Epithelial cell of esophagus (primary cell): ENCODE results near the gene CFAP299.

ENCODE experiments used
- DNase-seq: peaks from one replicate; pipeline ENCODE4 v3.0.0; 2010; ENCODE audit warnings: low read depth
- H3K4me3 ChIP-seq: 2 replicates; pipeline ENCODE4 v1.5.1; 2011; ENCODE audit warnings: mild to moderate bottlenecking, low read length, control low read depth
- TF ChIP-seq, protein P1 (sequence below): IDR thresholded peaks from 2 replicates; pipeline ENCODE4 v1.5.1; 2011; ENCODE audit warnings: low read depth, mild to moderate bottlenecking, low read length, control low read depth, inconsistent platforms; ENCODE audit not compliant: insufficient read depth; ENCODE audit errors: missing control alignments

Gene CFAP299

GRCh38 chr4:80529026-80529425 lies 193.5 kb downstream of the CFAP299 start:
- DNase-seq = no peak
- TF ChIP-seq, protein P1, sequence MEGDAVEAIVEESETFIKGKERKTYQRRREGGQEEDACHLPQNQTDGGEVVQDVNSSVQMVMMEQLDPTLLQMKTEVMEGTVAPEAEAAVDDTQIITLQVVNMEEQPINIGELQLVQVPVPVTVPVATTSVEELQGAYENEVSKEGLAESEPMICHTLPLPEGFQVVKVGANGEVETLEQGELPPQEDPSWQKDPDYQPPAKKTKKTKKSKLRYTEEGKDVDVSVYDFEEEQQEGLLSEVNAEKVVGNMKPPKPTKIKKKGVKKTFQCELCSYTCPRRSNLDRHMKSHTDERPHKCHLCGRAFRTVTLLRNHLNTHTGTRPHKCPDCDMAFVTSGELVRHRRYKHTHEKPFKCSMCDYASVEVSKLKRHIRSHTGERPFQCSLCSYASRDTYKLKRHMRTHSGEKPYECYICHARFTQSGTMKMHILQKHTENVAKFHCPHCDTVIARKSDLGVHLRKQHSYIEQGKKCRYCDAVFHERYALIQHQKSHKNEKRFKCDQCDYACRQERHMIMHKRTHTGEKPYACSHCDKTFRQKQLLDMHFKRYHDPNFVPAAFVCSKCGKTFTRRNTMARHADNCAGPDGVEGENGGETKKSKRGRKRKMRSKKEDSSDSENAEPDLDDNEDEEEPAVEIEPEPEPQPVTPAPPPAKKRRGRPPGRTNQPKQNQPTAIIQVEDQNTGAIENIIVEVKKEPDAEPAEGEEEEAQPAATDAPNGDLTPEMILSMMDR = no peak
- H3K4me3 ChIP-seq = no peak overlapping the region

GRCh38 chr4:80532674-80533333 lies 197.3 kb downstream of the CFAP299 start:
- no peak overlapping the region for H3K4me3 ChIP-seq
- TF ChIP-seq, protein P1 = no peak
- DNase-seq = no peak

- TF ChIP-seq, protein P1 = no peak
- H3K4me3 ChIP-seq = no peak overlapping the region
- peak; percentile 67 for DNase-seq
Measured at GRCh38 chr4:80535551-80535950, 200.0 kb downstream of the CFAP299 start.

DNA sequence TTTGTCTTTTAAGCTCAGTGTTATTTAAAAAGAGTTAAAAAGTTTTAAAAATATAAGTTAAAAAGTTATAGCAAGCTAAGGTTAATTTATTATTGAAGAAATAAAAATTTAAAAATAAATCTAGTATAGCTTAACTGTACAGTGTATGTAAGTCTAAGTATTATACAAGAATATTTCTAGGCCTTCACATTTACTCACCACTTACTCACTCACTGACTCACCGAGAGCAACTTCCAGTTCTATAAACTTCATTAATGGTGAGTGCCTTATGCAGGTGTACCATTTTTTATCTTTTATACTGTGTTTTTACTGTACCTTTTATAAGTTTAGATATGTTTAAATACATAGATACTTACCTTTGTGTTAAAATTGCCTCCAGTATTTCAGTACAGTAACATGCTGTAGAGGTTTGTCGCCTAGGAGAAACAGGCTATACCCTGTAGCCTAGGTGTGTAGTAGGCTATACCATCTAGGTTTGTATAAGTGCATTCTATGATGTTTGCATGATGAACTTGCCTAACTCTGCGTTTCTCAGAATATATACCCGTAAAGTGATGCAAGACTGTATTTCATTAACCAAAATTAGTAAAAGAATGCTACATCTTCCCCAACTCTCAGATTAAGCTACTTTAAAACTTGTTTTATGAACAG lies 202.9 kb downstream of the CFAP299 start:
- H3K4me3 ChIP-seq = no peak overlapping the region
- TF ChIP-seq, protein P1 = no peak
- DNase-seq = peak; percentile 78

- no peak overlapping the region for H3K4me3 ChIP-seq
- DNase-seq = no peak
- TF ChIP-seq, protein P1 = no peak
Measured at GRCh38 chr4:80539190-80539589, 203.7 kb downstream of the CFAP299 start.

DNA sequence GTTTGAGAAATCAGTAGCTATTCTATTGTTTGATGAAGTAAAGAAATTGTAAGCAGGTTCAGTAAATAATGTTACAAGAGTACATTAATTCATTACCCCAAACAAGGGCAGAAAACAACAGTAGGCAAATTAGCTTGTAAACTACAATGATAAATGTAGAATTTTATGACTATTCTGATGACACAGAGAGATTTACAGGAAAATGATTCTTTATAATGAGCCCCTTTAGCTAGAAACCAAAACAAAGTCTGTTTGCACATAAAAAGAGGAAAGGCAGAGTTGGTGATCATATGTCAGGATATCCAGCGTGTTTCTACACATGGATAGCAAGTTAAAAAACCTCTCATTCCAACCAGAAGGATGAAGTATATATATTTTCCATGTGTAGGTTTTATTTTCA lies 204.8 kb downstream of the CFAP299 start:
- DNase-seq = no peak
- H3K4me3 ChIP-seq = no peak overlapping the region

More for the DNA sequence above, 204.8 kb downstream of the CFAP299 start:
- TF ChIP-seq, protein P1 = no peak
